ENCODE measurements around the gene NET1.
A peak's percentile ranks its signal among the peaks of the same experiment; 100 is the strongest.
"Not testable (repeated sequence)": the region's sequence is repeated elsewhere in the genome, so short reads cannot be mapped to it uniquely, and the experiment has no call there.

NET1 gene, protein sequence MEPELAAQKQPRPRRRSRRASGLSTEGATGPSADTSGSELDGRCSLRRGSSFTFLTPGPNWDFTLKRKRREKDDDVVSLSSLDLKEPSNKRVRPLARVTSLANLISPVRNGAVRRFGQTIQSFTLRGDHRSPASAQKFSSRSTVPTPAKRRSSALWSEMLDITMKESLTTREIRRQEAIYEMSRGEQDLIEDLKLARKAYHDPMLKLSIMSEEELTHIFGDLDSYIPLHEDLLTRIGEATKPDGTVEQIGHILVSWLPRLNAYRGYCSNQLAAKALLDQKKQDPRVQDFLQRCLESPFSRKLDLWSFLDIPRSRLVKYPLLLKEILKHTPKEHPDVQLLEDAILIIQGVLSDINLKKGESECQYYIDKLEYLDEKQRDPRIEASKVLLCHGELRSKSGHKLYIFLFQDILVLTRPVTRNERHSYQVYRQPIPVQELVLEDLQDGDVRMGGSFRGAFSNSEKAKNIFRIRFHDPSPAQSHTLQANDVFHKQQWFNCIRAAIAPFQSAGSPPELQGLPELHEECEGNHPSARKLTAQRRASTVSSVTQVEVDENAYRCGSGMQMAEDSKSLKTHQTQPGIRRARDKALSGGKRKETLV

DNA sequence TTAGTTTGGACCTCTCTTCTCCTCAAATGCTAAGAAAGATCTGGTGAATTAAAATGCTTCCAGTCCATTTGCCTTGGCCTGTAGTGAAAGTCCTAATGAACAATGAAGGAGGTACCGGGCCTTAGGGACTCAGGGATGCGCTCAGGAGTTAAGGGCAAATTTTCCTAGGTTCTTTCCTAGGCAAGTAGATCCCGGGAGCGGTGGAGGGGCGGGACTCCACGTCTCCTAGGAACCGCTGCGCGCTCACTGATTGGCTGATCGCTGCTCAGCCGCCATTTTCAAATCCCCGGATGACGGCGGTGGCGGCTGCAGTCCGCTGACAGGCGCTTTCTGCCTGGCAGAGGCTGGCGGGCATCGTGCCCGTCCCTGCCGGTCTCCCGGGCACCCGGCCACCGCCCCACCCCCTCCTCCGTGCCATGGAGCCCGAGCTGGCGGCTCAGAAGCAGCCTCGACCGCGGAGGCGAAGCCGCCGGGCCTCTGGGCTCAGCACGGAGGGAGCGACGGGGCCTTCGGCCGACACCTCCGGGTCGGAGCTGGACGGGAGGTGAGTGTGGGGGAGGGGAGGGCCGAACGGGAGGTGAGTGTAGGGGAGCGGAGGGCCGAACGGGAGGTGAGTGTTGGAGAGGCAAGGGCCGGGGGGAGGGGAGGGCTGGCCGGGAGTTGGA, at the start of gene NET1:
TSS of gene NET1 (plus strand) at position 281 of the 665 bp plus-strand sequence. CDS start at position 417, 136 bp downstream.
- DNase-seq: peak; percentile 77

- DNase-seq: no peak
These were observed 49.5 kb upstream of the NET1 start for GRCh38 chr10:5362873-5363272.

- no peak for DNase-seq
These were observed 48.0 kb upstream of the NET1 start for GRCh38 chr10:5364374-5364773.

DNA sequence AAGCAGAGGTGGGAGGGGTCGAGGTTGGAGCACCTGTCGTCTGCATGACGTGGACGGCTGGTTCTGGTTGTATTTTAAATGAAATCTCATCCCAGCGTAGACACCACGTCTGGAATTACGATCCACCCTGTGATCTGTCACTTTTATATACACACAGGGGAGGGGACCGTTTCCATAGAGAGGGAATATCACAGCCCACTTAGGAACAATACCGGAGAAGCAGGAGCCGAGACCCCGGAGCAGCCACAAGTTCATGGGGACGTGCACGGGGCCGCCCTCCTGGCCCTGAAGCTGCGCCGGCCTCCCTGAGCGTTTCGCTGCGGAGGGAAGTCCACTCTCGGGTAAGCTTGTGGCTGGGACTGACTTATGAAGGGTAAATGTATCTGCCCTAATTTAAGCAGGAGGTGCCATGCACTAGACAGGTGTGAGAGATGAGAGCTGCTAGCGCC, 47.4 kb upstream of the NET1 start, which contains the start of gene UCN3:
TSS of gene UCN3 (plus strand) at position 77 of the 449 bp plus-strand sequence. CDS start 8,755 bp downstream, outside the sequence.
- DNase-seq: no peak

DNA sequence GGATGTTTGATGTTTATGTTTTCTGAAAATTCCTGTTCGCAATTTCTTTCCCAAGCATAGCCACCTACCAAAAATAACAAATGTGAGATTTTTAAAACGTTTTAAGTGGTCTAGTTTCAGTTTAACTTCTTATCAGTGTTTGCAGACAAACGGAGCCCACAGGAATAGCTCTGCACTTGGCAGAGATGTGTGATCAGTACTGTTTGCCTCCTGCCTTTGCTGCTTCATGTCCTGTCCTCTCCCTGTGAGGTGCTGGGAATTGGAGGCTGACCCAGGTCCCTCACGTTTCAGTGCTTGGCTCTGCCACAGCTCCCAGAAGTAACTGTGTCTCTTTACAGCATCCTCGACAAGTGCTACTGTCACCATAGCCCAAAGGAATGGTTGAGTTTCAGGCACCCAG, 46.4 kb upstream of the NET1 start:
- no peak for DNase-seq

- DNase-seq: no peak
These were observed 42.8 kb upstream of the NET1 start for GRCh38 chr10:5369362-5370158.

DNA sequence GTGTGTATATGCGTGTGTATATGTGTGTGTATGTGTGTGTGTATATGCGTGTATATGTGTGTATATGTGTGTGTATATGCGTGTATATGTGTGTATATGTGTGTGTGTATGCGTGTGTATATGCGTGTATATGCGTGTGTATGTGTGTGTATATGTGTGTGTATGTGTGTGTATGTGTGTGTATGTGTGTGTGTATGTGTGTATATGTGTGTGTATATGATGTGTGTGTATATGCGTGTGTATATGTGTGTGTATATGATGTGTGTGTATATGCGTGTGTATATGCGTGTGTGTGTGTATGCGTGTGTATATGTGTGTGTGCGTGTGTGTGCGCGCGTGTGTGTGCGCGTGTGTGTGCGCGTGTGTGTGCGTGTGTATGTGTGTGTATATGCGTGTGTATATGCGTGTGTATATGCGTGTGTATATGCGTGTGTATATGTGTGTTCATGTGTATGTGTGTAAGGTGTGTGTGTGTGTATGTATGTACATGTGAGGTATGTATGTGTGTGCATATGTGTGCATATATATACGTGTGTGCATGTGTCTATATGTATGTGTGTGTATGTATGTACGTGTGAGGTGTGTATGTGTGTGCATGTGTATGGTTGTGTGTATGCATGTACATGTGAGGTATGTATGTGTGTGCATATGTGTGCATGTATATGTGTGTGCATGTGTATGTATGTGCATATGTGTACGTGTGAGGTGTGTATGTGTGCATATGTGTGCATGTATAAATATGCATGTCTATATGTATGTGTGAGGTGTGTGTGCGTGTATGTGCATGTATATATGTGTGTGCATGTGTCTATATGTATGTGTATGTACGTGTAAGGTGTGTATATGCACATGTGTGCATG, 41.6 kb upstream of the NET1 start:
- DNase-seq: no peak

GRCh38 chr10:5373307-5373706, 39.0 kb upstream of the NET1 start:
- no peak for DNase-seq

GRCh38 chr10:5373891-5374611, 38.3 kb upstream of the NET1 start:
- no peak for DNase-seq

DNA sequence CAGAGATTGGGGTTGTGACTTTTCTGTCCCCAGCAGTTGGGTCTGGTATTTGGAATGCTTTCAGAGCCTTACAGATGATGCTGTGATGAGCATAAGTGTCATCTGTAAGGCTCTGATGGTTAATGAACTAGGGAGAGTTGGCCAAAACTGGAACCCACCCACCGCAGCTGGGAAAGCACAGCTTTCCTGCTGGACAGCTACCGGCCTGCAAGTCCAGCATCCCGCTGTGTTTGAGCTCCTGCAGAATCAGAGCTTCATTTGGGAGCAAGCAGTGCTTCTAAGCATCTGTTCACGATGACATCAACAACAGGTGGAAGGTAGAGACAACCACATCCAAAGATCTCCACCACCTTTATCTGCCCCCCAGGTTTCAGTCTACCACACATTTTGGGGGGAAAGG, 35.9 kb upstream of the NET1 start:
- no peak for DNase-seq

DNA sequence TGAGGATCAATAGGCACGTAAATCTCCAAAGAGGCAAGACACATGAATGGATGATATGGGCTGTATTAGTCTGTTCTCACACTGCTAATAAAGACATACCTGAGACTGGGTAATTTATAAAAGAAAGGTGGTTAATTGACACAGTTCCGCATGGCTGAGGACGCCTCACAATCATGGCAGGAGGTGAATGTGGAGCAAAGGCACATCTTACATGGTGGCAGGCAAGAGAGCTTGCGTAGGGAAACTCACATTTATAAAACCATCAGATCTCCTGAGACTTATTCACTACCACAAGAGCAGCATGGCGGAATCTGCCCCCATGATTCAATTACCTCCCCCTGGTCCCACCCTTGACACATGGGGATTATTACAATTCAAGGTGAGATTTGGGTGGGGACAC, 33.2 kb upstream of the NET1 start:
- DNase-seq: not testable (repeated sequence)

GRCh38 chr10:5380395-5380794, 32.0 kb upstream of the NET1 start:
- not testable (repeated sequence) for DNase-seq

GRCh38 chr10:5381187-5381586, 31.2 kb upstream of the NET1 start:
- DNase-seq: no peak

DNA sequence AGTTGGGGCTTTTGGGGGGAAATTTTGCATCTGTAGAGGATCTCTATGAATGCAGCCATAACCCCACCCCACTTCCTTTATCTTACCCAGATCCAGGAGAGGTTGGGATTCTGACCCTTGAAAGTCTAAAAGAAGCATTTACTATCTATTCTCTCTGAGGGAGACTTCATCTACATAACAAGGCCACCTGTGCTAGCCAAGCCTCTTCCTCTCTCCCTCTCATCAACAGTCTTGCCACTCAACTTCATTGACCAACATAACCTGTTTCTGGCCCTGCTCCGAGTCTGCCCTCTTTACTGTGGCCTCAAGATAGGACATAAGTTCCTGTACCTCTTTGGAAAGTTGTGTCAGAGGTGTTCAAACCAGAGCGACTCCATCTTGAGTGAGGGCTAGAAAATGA, 27.1 kb upstream of the NET1 start:
- no peak for DNase-seq

- no peak for DNase-seq
These were observed 25.2 kb upstream of the NET1 start for GRCh38 chr10:5387169-5387568.

- no peak for DNase-seq
These were observed 21.7 kb upstream of the NET1 start for GRCh38 chr10:5390607-5391205.

DNA sequence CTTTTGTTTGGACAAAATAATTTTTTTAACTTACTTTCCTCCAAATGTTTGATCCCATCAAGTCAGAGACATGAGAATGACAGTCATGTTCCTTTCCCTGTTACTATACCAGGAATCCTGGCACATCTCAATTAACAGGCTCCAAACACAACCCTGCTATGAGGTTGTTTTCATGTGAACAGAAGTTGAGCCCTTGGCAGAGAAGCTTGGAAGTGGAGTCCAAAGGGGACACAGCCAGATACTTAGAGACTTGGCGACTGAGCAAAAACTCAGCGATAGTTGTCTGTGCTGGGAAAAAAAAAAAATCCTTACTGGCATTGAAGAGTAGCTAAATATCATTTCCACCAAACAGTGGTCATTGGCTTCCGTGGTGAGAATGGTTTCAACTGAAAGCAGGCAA, 20.6 kb upstream of the NET1 start:
- DNase-seq: no peak

- no peak for DNase-seq
These were observed 18.8 kb upstream of the NET1 start for GRCh38 chr10:5393529-5393928.

GRCh38 chr10:5395168-5395567, 17.2 kb upstream of the NET1 start:
- no peak for DNase-seq

GRCh38 chr10:5396556-5397300, 15.6 kb upstream of the NET1 start:
- DNase-seq: no peak
